HepG2 (cell line): ENCODE measurements around the gene CCDC120. TPM values are rescaled to one million over a fixed set of nuclear protein-coding genes. Genes with fewer than 3 reads are reported as not detected.

Experiments
- ADNP ChIP-seq: sonication (generic); formaldehyde crosslinking; IDR thresholded peaks from 2 replicates; pipeline ENCODE4 v1.4.0; 2020; ENCODE audit warnings: missing genetic modification reagents
- BRF2 ChIP-seq: sonication (generic); formaldehyde crosslinking; IDR thresholded peaks from 2 replicates; pipeline ENCODE4 v1.8.1; 2022; ENCODE audit warnings: mild to moderate bottlenecking, missing genetic modification reagents
- GATAD1 ChIP-seq: IDR thresholded peaks from 2 replicates; pipeline ENCODE4 v1.6.1; 2016; ENCODE audit warnings: missing genetic modification reagents, missing compliant biosample characterization
- GLMP ChIP-seq: sonication (generic); formaldehyde crosslinking; IDR thresholded peaks from 2 replicates; pipeline ENCODE4 v1.9.0; 2021; ENCODE audit warnings: missing genetic modification reagents, mild to moderate bottlenecking, borderline replicate concordance
- PRDM10 ChIP-seq: sonication (generic); formaldehyde crosslinking; IDR thresholded peaks from 2 replicates; pipeline ENCODE4 v1.4.0; 2020; ENCODE audit warnings: low read depth, missing genetic modification reagents
- RBAK ChIP-seq: sonication (generic); formaldehyde crosslinking; IDR thresholded peaks from 2 replicates; pipeline ENCODE4 v1.5.1; 2020; ENCODE audit warnings: mild to moderate bottlenecking, missing genetic modification reagents
- SALL2 ChIP-seq: sonication (generic); formaldehyde crosslinking; IDR thresholded peaks from 2 replicates; pipeline ENCODE4 v1.8.1; 2023; ENCODE audit warnings: mild to moderate bottlenecking, missing genetic modification reagents, inconsistent platforms
- SP2 ChIP-seq: sonication (generic); formaldehyde crosslinking; IDR thresholded peaks from 2 replicates; pipeline ENCODE4 v1.5.1; 2020; ENCODE audit warnings: mild to moderate bottlenecking, missing genetic modification reagents
- TFDP2 ChIP-seq: sonication (generic); formaldehyde crosslinking; IDR thresholded peaks from 2 replicates; pipeline ENCODE4 v1.4.0; 2020; ENCODE audit warnings: missing genetic modification reagents
- TOPORS ChIP-seq: sonication (generic); formaldehyde crosslinking; IDR thresholded peaks from 2 replicates; pipeline ENCODE4 v1.8.0; 2023; ENCODE audit warnings: mild to moderate bottlenecking, missing genetic modification reagents
- ZNF331 ChIP-seq: sonication (generic); formaldehyde crosslinking; IDR thresholded peaks from 2 replicates; pipeline ENCODE4 v1.4.0; 2020; ENCODE audit warnings: missing genetic modification reagents
- ZUFSP ChIP-seq: sonication (generic); formaldehyde crosslinking; IDR thresholded peaks from 2 replicates; pipeline ENCODE4 v1.9.0; 2021; ENCODE audit warnings: missing genetic modification reagents, mild to moderate bottlenecking, borderline replicate concordance
- polyA plus RNA-seq, 8 experiments: library from polyadenylated mRNA; depleted of rRNA in 3 of 8; stranded (reverse) in 7 of 8; unstranded in 1 of 8; fragments of >200 nt; fragmentation: Illumina TruSeq in 4 of 8; extraction: Trizol in 4 of 8; gene quantifications; 2 replicates each; pipeline versions ENCODE4 v1.2.1 to v1.2.3, GENCODE V29; 2011 to 2016; ENCODE audit warnings: low read depth in 4 of 8, missing spikeins in 1 of 8, mixed read lengths in 1 of 8; ENCODE audit not compliant: insufficient read depth in 1 of 8
- total RNA-seq, 5 experiments: library from RNA; depleted of rRNA; stranded (reverse); fragments of >200 nt; fragmentation: Illumina TruSeq; extraction: Trizol; gene quantifications; 2 replicates each; pipeline ENCODE4 v1.2.3, GENCODE V29; 2016; ENCODE audit warnings: low read depth in 1 of 5
- TF ChIP-seq, protein P1 (sequence below): sonication (generic); formaldehyde crosslinking; IDR thresholded peaks from 2 replicates; pipeline ENCODE4 v1.4.0; 2020; ENCODE audit warnings: missing genetic modification reagents, borderline replicate concordance
- TF ChIP-seq, protein P2 (sequence below): sonication (generic); formaldehyde crosslinking; IDR thresholded peaks from 2 replicates; pipeline ENCODE4 v1.4.0; 2020; ENCODE audit warnings: mild to moderate bottlenecking, missing genetic modification reagents

CCDC120 gene
- total and polyA plus RNA-seq, 2 of the 13 experiments (the other 11 are each of a cell fraction or from before 2014, with no cell fraction given): 0.89 to 3.2 TPM

GRCh38 chrX:49100704-49101628 lies 42.2 kb downstream of the CCDC120 start (continued):
- TF ChIP-seq, protein P1, sequence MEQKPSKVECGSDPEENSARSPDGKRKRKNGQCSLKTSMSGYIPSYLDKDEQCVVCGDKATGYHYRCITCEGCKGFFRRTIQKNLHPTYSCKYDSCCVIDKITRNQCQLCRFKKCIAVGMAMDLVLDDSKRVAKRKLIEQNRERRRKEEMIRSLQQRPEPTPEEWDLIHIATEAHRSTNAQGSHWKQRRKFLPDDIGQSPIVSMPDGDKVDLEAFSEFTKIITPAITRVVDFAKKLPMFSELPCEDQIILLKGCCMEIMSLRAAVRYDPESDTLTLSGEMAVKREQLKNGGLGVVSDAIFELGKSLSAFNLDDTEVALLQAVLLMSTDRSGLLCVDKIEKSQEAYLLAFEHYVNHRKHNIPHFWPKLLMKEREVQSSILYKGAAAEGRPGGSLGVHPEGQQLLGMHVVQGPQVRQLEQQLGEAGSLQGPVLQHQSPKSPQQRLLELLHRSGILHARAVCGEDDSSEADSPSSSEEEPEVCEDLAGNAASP (CRISPR knock-in tag): no peak
- no peak for TF ChIP-seq PRDM10 (CRISPR knock-in tag)
- TF ChIP-seq ZUFSP (CRISPR knock-in tag): no peak
- 0 out of 2 replicates have a peak, but pooled peaks have one; percentile 28 for TF ChIP-seq BRF2 (CRISPR knock-in tag)
- no peak for TF ChIP-seq ADNP (CRISPR knock-in tag)
- peak; percentile 87 for TF ChIP-seq SP2 (CRISPR knock-in tag)
- TF ChIP-seq TOPORS: 0 out of 2 replicates have a peak, but pooled peaks have one; percentile 71
- TF ChIP-seq, protein P2, sequence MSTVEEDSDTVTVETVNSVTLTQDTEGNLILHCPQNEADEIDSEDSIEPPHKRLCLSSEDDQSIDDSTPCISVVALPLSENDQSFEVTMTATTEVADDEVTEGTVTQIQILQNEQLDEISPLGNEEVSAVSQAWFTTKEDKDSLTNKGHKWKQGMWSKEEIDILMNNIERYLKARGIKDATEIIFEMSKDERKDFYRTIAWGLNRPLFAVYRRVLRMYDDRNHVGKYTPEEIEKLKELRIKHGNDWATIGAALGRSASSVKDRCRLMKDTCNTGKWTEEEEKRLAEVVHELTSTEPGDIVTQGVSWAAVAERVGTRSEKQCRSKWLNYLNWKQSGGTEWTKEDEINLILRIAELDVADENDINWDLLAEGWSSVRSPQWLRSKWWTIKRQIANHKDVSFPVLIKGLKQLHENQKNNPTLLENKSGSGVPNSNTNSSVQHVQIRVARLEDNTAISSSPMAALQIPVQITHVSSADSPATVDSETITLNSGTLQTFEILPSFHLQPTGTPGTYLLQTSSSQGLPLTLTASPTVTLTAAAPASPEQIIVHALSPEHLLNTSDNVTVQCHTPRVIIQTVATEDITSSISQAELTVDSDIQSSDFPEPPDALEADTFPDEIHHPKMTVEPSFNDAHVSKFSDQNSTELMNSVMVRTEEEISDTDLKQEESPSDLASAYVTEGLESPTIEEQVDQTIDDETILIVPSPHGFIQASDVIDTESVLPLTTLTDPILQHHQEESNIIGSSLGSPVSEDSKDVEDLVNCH (CRISPR knock-in tag): no peak
- TF ChIP-seq ZNF331 (CRISPR knock-in tag): peak; percentile 3; the same call in 1 of the 2 replicates
- TF ChIP-seq GATAD1: peak; percentile 40; the same call in 1 of the 2 replicates
- TF ChIP-seq RBAK (CRISPR knock-in tag): no peak
- peak; percentile 72 for TF ChIP-seq TFDP2 (CRISPR knock-in tag)
- no peak for TF ChIP-seq GLMP
- TF ChIP-seq SALL2 (CRISPR knock-in tag): no peak
